ENCODE data around the gene ASAH2B.
"Not testable (repeated sequence)": the region's sequence is repeated elsewhere in the genome, so short reads cannot be mapped to it uniquely, and the experiment has no call there.

DNA sequence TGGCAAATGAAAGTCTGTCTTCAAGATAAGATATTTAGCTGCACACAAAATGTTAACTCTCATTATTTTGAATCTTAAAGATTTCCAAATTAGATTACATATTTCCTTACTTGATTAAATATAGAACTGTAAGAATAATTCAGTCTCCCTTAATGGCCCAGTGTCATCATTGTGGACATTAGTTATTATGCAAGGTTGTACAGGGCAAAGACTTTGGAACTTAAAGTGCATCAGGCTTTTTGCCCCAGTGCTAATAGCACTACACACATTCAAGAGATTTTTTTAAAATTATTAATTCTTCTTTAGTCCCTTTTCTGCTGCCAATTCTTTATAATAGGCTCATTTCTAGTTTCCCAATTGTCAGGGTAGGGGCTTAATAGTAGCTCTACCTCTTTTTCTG, 42.3 kb downstream of the ASAH2B start:
- not testable (repeated sequence) for TF ChIP-seq RELA (CRISPR knock-in tag; IDR thresholded peaks at IDR 0.05); POLR2A (IDR thresholded peaks at IDR 0.05; ENCODE audit: insufficient read depth in 1 of 2, low read depth in 2 of 2, low read length in 2 of 2); FOXO4 (CRISPR knock-in tag; conservative IDR thresholded peaks at IDR 0.05); RFX5 (IDR thresholded peaks at IDR 0.05; ENCODE audit: low read depth, low read length); ZNF878 (CRISPR knock-in tag; IDR thresholded peaks at IDR 0.05); NCOA1 (CRISPR knock-in tag; IDR thresholded peaks at IDR 0.05); ZNF703 (CRISPR knock-in tag; IDR thresholded peaks at IDR 0.05; ENCODE audit: borderline replicate concordance); ARNT (IDR thresholded peaks at IDR 0.05); SALL2 (CRISPR knock-in tag; IDR thresholded peaks at IDR 0.05); MXI1 (IDR thresholded peaks at IDR 0.05; ENCODE audit: borderline replicate concordance, low read depth, low read length)
- TF ChIP-seq, protein P1, sequence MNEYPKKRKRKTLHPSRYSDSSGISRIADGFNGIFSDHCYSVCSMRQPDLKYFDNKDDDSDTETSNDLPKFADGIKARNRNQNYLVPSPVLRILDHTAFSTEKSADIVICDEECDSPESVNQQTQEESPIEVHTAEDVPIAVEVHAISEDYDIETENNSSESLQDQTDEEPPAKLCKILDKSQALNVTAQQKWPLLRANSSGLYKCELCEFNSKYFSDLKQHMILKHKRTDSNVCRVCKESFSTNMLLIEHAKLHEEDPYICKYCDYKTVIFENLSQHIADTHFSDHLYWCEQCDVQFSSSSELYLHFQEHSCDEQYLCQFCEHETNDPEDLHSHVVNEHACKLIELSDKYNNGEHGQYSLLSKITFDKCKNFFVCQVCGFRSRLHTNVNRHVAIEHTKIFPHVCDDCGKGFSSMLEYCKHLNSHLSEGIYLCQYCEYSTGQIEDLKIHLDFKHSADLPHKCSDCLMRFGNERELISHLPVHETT (CRISPR knock-in tag; conservative IDR thresholded peaks at IDR 0.05), result not testable (repeated sequence)

Data from HepG2 (cell line).